Left lung (tissue), 14 donors: Measurements from ENCODE around the gene NQO1. TPM values are rescaled to one million over a fixed set of nuclear protein-coding genes. Genes with fewer than 3 reads are reported as not detected.

Source experiments
- ATAC-seq: fragments of 200-7000 bp; cut with Tn5 transposase; one replicate; pipeline ENCODE4 v1.9.1; 2020; ENCODE audit warnings: moderate library complexity
- DNase-seq, 4 donors: peaks; one replicate each; pipeline ENCODE4 v3.0.0-alpha.2; 2013 to 2020
- H3K27ac ChIP-seq, 2 donors: fragments of 200-600 bp; sonication (generic) in 1 of 2; one replicate each; pipeline versions ENCODE4 v1.5.0 to v1.8.0; 2020 to 2021
- H3K27me3 ChIP-seq, 2 donors: fragments of 200-600 bp; sonication (generic) in 1 of 2; one replicate each; pipeline versions ENCODE4 v1.5.0 to v1.8.0; 2020 to 2021
- H3K36me3 ChIP-seq, 2 donors: fragments of 200-600 bp; sonication (generic) in 1 of 2; one replicate each; pipeline versions ENCODE4 v1.5.0 to v1.8.0; 2020 to 2021
- H3K4me1 ChIP-seq, 2 donors: fragments of 200-600 bp; one replicate each; pipeline ENCODE4 v1.8.0; 2021
- H3K4me3 ChIP-seq, 2 donors: fragments of 200-600 bp; sonication (generic) in 1 of 2; one replicate each; pipeline versions ENCODE4 v1.5.0 to v1.8.0; 2020 to 2021; ENCODE audit warnings: mild to moderate bottlenecking in 1 of 2
- H3K9me3 ChIP-seq, 2 donors: fragments of 200-600 bp; sonication (generic) in 1 of 2; one replicate each; pipeline versions ENCODE4 v1.5.0 to v1.8.0; 2020 to 2021
- CTCF ChIP-seq, 2 donors: fragments of 200-600 bp; sonication (generic) in 1 of 2; IDR thresholded peaks; one replicate each; pipeline versions ENCODE4 v1.5.0 to v1.8.0; 2021; ENCODE audit warnings: antibody characterized with exemption in 2 of 2
- intact Hi-C, 2 donors: fragments of 100-400 bp; cut with DNase I; formaldehyde crosslinking; loops; one replicate each; pipeline versions ENCODE4 v1.11.2 to v1.14.2; 2022
- long read RNA-seq, 12 donors: library from polyadenylated mRNA in 2 of 12; unstranded in 2 of 12; transcript quantifications; one replicate each; pipeline ENCODE4 v2.0.0 and lab custom pipeline, GENCODE V29; 2019 to 2026
- polyA plus RNA-seq, 6 donors: library from polyadenylated mRNA; unstranded; fragments of 120-200 nt; gene quantifications; one replicate each; pipeline ENCODE4 v1.2.1, GENCODE V29; 2013; ENCODE audit not compliant: insufficient read length in 6 of 6
- total RNA-seq, 2 donors: library from RNA; stranded (reverse); fragmentation: NEBNext Ultra II Directional; extraction: Animal tissue kit (Norgen Biotek cat#: 25700); gene quantifications; one replicate each; pipeline ENCODE4 v1.2.1, GENCODE V29; 2021
- donor health status: DM: no; HTN: yes; CAD: no.
- donor health status: DM: no; HTN: no; CAD: no.

NQO1 gene
- total RNA-seq (10 to 100 TPM; 50.5 to 78.4 TPM), polyA plus RNA-seq (10 to 100 TPM in 5 of 6 donors, 1 to 10 TPM in 1; 9.4 to 30.5 (median 12.7) TPM)
- long read RNA-seq, donor 1, transcript NQO1-201 (6 exons, 2,912 nt) = major isoform, 6 of 7 reads
- long read RNA-seq, donor 1, partial matches to known transcripts = 0 of 7 reads
- long read RNA-seq, donor 1, other reads (novel, unspliced or antisense) = 0 of 7 reads
- long read RNA-seq, donor 2, partial matches to known transcripts = 0 of 2 reads
- long read RNA-seq, donor 2, other reads (novel, unspliced or antisense) = 0 of 2 reads
- long read RNA-seq, donor 3, partial matches to known transcripts = 0 of 1 reads
- long read RNA-seq, donor 3, other reads (novel, unspliced or antisense) = 0 of 1 reads
- long read RNA-seq, donor 4, transcript NQO1-201 (6 exons, 2,912 nt) = major isoform, 29 of 40 reads
- long read RNA-seq, donor 4, transcript NQO1-203 (5 exons, 2,527 nt) = minor isoform, 5 of 40 reads
- long read RNA-seq, donor 4, partial matches to known transcripts = 1 of 40 reads
- long read RNA-seq, donor 4, other reads (novel, unspliced or antisense) = 4 of 40 reads
- long read RNA-seq, donor 5, partial matches to known transcripts = 0 of 6 reads
- long read RNA-seq, donor 5, other reads (novel, unspliced or antisense) = 0 of 6 reads
- long read RNA-seq, donor 6, partial matches to known transcripts = 0 of 4 reads
- long read RNA-seq, donor 6, other reads (novel, unspliced or antisense) = 0 of 4 reads
- long read RNA-seq, donor 7, partial matches to known transcripts = 0 of 3 reads
- long read RNA-seq, donor 7, other reads (novel, unspliced or antisense) = 0 of 3 reads
- long read RNA-seq, donor 8, partial matches to known transcripts = 0 of 4 reads
- long read RNA-seq, donor 8, other reads (novel, unspliced or antisense) = 0 of 4 reads
- long read RNA-seq, donor 9 = 0 reads
- long read RNA-seq, donor 10, transcript NQO1-203 (5 exons, 2,527 nt) = minor isoform, 6 of 122 reads
- long read RNA-seq, donor 10, transcript NQO1-201 (6 exons, 2,912 nt) = major isoform, 103 of 122 reads
- long read RNA-seq, donor 10, partial matches to known transcripts = 1 of 122 reads
- long read RNA-seq, donor 10, other reads (novel, unspliced or antisense) = 7 of 122 reads
- long read RNA-seq, donor 11 = 0 reads
- long read RNA-seq, donor 12, partial matches to known transcripts = 0 of 6 reads
- long read RNA-seq, donor 12, other reads (novel, unspliced or antisense) = 0 of 6 reads

DNA sequence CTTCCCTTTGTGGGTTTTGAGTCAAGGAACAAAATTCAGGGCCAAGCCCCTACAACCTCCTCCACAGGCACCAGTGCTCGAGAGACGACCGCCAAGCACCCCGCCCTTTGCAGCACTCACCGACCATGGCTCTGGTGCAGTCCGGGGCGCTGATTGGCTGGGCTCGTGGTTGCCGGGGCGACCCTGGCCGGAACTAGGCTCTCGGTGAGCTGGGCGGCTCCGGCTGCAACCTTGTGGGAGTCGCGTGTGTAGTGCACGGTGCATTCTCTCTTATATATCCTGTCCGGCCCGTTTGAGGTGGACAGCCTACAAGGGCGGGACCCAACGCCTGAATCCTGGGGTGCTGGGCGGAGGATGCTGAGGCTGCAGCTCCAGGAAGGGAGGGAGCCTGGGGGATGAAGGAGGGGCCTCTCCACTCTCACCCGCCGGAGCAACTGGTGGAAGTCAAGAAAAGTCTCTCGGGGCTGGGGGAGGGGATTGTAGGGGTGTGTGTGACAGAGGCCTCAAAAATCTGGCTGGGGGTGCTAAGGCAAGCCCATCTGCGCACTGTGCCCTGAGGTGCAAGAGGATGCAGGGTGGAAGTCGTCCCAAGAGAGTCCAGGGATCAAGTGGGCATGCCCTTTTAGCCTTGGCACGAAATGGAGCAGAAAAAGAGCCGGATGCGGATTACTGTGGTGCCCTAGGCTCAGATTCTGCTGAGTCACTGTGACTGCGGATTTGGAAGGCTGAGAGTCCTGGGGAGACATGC lies at the start of gene NQO1:
Gene NQO1, minus strand, starts transcription at position 248 of the 748 bp plus-strand sequence. Its CDS starts 121 bp downstream, at position 127.
- peak within 1 kb of the TSS; percentile 37 to 51 for H3K4me3 ChIP-seq
- peak; percentile 63 to 98 (median 84) for DNase-seq
- intact Hi-C loops = no loop called here
- no peaks in the 10 kb centered on the region for H3K36me3 ChIP-seq
- ATAC-seq = peak; percentile 97
- H3K9me3 ChIP-seq = no peaks in the 10 kb centered on the region
- TF ChIP-seq CTCF (IDR thresholded peaks at IDR 0.05) = no peak
- peak within 1 kb of the TSS; percentile 80 to 88 for H3K27ac ChIP-seq
- no peaks in the 10 kb centered on the region for H3K27me3 ChIP-seq
- H3K4me1 ChIP-seq = peaks cover 8 to 43% of the 10 kb centered on the region in 2 donors

DNA sequence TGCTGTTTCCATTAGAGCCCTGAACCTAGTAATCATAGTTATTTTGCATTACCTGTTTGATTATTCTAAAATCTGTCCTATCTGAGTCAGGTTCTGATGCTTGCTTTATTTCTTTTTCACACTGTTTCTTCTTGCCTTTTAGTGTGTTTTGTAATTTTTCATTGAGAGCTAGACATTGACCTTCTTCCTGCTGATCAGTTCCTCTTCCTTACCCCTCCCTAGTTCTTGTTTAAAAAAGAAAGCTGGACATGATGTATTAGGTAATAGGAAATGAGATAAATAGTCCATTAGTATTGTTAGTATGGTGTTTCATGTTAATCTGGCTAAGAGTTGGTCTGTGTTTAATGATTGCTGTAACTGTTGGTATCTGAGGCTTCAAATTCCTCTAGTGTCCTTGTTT lies 49.2 kb upstream of the NQO1 start:
- Histone ChIP-seq H3K36me3 (peaks cover 0 to 4% of the 10 kb centered on the region in 2 donors), H3K4me3 (no peak overlapping the region), H3K27me3 (no peaks in the 10 kb centered on the region), H3K27ac (peak overlapping the region in 1 of 2 donors; percentile 53), H3K9me3 (peaks cover 0 to 5% of the 10 kb centered on the region in 2 donors), H3K4me1 (peaks cover 8 to 31% of the 10 kb centered on the region in 2 donors)
- no peak for TF ChIP-seq CTCF (IDR thresholded peaks at IDR 0.05)
- DNase-seq (no peak), ATAC-seq (no peak)
- intact Hi-C loops = no loop called here

DNA sequence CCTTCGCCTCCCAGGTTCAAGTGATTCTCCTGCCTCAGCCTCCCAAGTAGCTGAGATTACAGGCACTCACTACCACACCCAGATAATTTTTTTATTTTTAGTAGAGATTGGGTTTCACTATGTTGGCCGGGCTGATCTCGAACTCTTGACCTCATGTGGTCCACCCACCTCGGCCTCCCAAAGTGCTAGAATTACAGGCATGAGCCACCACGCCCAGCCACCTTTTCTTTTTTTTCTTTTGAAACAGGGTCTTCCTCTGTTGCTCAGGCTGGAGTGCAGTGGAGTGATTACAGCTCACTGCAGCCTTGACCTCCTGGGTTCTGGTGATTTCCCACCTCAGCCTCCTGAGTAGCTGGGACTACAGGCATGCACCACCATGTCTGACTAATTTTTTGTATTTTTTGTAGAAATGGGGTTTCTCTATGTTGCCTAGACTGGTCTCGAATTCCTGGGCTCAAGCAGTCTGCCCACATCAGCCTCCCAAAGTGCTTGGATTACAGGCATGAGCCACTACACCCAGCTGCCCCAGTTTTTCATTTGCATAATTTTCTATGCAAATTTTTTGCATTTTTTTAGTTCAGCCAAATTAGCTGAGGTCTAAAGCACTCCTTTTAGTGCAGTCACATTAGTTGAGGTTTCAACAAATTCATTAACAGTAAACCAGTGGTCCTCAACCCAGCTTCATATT lies 47.0 kb upstream of the NQO1 start:
- peaks cover 0 to 5% of the 10 kb centered on the region in 2 donors for H3K9me3 ChIP-seq
- ATAC-seq (no peak), DNase-seq (no peak)
- H3K36me3 ChIP-seq = peaks cover 0 to 4% of the 10 kb centered on the region in 2 donors
- H3K4me3 ChIP-seq = no peak overlapping the region
- intact Hi-C loops = no loop called here
- H3K4me1 ChIP-seq = peaks cover 8 to 48% of the 10 kb centered on the region in 2 donors
- TF ChIP-seq CTCF (IDR thresholded peaks at IDR 0.05) = no peak
- no peak overlapping the region for H3K27ac ChIP-seq
- H3K27me3 ChIP-seq = no peaks in the 10 kb centered on the region

DNA sequence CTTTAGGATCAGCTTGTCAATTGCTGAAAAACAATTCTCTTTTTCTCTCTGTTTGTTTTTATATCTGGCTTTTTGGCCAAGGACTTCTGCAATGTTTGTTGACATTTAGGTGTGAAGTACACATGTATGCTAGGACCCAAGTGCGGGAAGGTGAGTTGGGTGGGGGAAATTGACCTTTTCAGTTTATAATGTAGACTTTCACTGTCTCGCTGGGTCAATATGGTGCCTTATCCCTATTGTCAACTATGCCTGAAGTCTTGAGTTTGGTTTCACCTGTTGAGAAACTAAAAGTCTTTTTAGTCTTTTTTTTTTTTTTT lies 45.2 kb upstream of the NQO1 start:
- Histone ChIP-seq H3K4me3 (no peak overlapping the region), H3K27ac (no peak overlapping the region), H3K4me1 (peaks cover 8 to 63% of the 10 kb centered on the region in 2 donors), H3K9me3 (peaks cover 0 to 5% of the 10 kb centered on the region in 2 donors), H3K27me3 (no peaks in the 10 kb centered on the region), H3K36me3 (peaks cover 0 to 4% of the 10 kb centered on the region in 2 donors)
- no peak for TF ChIP-seq CTCF (IDR thresholded peaks at IDR 0.05)
- intact Hi-C loops = no loop called here
- no peak for ATAC-seq
- no peak for DNase-seq
